ENCODE data around the gene CD33.

The CD33 gene

GRCh38 chr19:51259348-51260245 lies 34.7 kb downstream of the CD33 start:
- DNase-seq (ENCODE audit: low spot score), result peak; percentile 28

- DNase-seq (ENCODE audit: low spot score), result no peak
Observed at GRCh38 chr19:51263808-51264207, 38.9 kb downstream of the CD33 start.

- no peak for DNase-seq (ENCODE audit: low spot score)
Observed at GRCh38 chr19:51271067-51271466, 46.2 kb downstream of the CD33 start.

- DNase-seq (ENCODE audit: low spot score), result peak; percentile 44
Observed at GRCh38 chr19:51272183-51272810, 47.4 kb downstream of the CD33 start.

- no peak for DNase-seq (ENCODE audit: low spot score)
Observed at GRCh38 chr19:51274049-51274770, 49.3 kb downstream of the CD33 start.

- no peak for DNase-seq (ENCODE audit: low spot score)
Observed at GRCh38 chr19:51277112-51277511, 52.2 kb downstream of the CD33 start.

- no peak for DNase-seq (ENCODE audit: low spot score)
Observed at GRCh38 chr19:51282335-51282734, 57.5 kb downstream of the CD33 start.

GRCh38 chr19:51285682-51286081 lies 60.8 kb downstream of the CD33 start:
- no peak for DNase-seq (ENCODE audit: low spot score)

All from CD4-positive, alpha-beta T cell treated with Interleukin-6 at 100 ng/mL for 8 hours (primary cell).